HepG2 (cell line): ENCODE results near the gene CDKN2AIP. TPM values are rescaled to one million over a fixed set of nuclear protein-coding genes. Genes with fewer than 3 reads are reported as not detected.
A peak's percentile ranks its signal among the peaks of the same experiment; 100 is the strongest.

Experiments
- ATAC-seq: fragments of 200-7000 bp; cut with Tn5 transposase; 3 replicates; pipeline ENCODE4 v1.9.1; 2020; ENCODE audit warnings: mild to moderate bottlenecking, moderate library complexity
- BruUV-seq: library from RNA; stranded (reverse); fragments of 400-500 nt; replicated peaks from 2 replicates; lab custom pipeline; 2021; lab: Mats Ljungman, UMichigan
- CTCF ChIA-PET: fragments of 300-600 bp; formaldehyde crosslinking; extraction: SDS; loops from one replicate; lab custom pipeline; 2021; ENCODE audit warnings: low total read pairs, inconsistent platforms, low intra/inter-chr PET ratio; lab: Yijun Ruan, JAX
- POLR2A ChIA-PET: fragments of 350-600 bp; sonication (Branson Sonifier 250); formaldehyde crosslinking; loops from one replicate; lab custom pipeline; 2020; ENCODE audit warnings: antibody characterized with exemption, inconsistent platforms; lab: Yijun Ruan, JAX
- DNase-seq: peaks from one replicate; pipeline ENCODE4 v3.0.0-alpha.2; 2015; ENCODE audit warnings: low spot score
- FAIRE-seq: peaks from 3 replicates; lab custom pipeline; 2011; peaks lifted over from hg19 to GRCh38; lab: Jason Lieb, UNC
- H2AFZ ChIP-seq: one replicate; pipeline ENCODE4 v1.6.1; 2011; ENCODE audit warnings: low read length, inconsistent platforms
- H3K27ac ChIP-seq: fragments of 300-600 bp; 3 replicates; pipeline ENCODE4 v1.8.0; 2011; ENCODE audit warnings: mixed run types, mild to moderate bottlenecking, mixed read lengths, low read length, inconsistent platforms; ENCODE audit not compliant: insufficient read depth; ENCODE audit errors: extremely low read length
- H3K27me3 ChIP-seq, 2 experiments: fragments of 200-600 bp in 1 of 2; 2 replicates in 1 of 2; 3 replicates in 1 of 2; pipeline versions ENCODE4 v1.6.0 to v1.8.0; 2011; ENCODE audit warnings: low read length in 2 of 2, mild to moderate bottlenecking in 2 of 2, moderate library complexity in 2 of 2, inconsistent platforms in 1 of 2; ENCODE audit not compliant: insufficient read depth in 2 of 2, control insufficient read depth in 1 of 2
- H3K36me3 ChIP-seq, 2 experiments: fragments of 200-600 bp in 1 of 2; replicated peaks in 1 of 2; 2 replicates in 1 of 2; 3 replicates in 1 of 2; pipeline versions ENCODE4 v1.5.1 to v1.8.0; 2011; ENCODE audit warnings: low read length in 2 of 2, inconsistent platforms in 1 of 2; ENCODE audit not compliant: insufficient read depth in 2 of 2, control insufficient read depth in 1 of 2
- H3K4me1 ChIP-seq: 2 replicates; pipeline ENCODE4 v1.5.1; 2012; ENCODE audit warnings: low read length, inconsistent platforms; ENCODE audit not compliant: insufficient read depth
- H3K4me2 ChIP-seq: 2 replicates; pipeline ENCODE4 v1.6.0; 2011; ENCODE audit warnings: low read depth, low read length, inconsistent platforms
- H3K4me3 ChIP-seq, 3 experiments: fragments of 200-600 bp in 1 of 3; sonication (generic), shearing (Covaris generic) in 1 of 3; replicated peaks in 1 of 3; 2 replicates each; pipeline ENCODE4 v1.5.1; 2011 to 2016; ENCODE audit warnings: low read length in 3 of 3, inconsistent platforms in 2 of 3, low read depth in 2 of 3, mild to moderate bottlenecking in 2 of 3, control low read depth in 1 of 3, mixed read lengths in 1 of 3; ENCODE audit not compliant: insufficient read depth in 1 of 3
- H3K79me2 ChIP-seq: one replicate; pipeline ENCODE4 v1.6.1; 2011; ENCODE audit warnings: low read length, inconsistent platforms; ENCODE audit not compliant: insufficient read depth
- H3K9ac ChIP-seq: 2 replicates; pipeline ENCODE4 v1.6.0; 2011; ENCODE audit warnings: mild to moderate bottlenecking, low read depth, low read length, inconsistent platforms; ENCODE audit not compliant: insufficient read depth
- H3K9me3 ChIP-seq: 2 replicates; pipeline ENCODE4 v1.5.1; 2012; ENCODE audit warnings: mild to moderate bottlenecking, low read length
- H4K20me1 ChIP-seq: 2 replicates; pipeline ENCODE4 v1.6.0; 2011; ENCODE audit warnings: inconsistent platforms, mild to moderate bottlenecking, low read length, moderate library complexity; ENCODE audit not compliant: insufficient read depth
- ELF3 ChIP-seq: IDR thresholded peaks from 2 replicates; pipeline ENCODE4 v1.6.1; 2016; ENCODE audit warnings: missing genetic modification reagents, missing compliant biosample characterization
- HOXA5 ChIP-seq: sonication (generic); formaldehyde crosslinking; IDR thresholded peaks from 2 replicates; pipeline ENCODE4 v1.4.0; 2020; ENCODE audit warnings: missing genetic modification reagents
- MYNN ChIP-seq: sonication (generic); formaldehyde crosslinking; IDR thresholded peaks from 2 replicates; pipeline ENCODE4 v1.4.0; 2020; ENCODE audit warnings: mild to moderate bottlenecking, low read depth, missing genetic modification reagents
- RAD21 ChIP-seq: fragments of 450-650 bp; formaldehyde crosslinking; IDR thresholded peaks from 2 replicates; pipeline ENCODE4 v1.5.0; 2020; ENCODE audit warnings: mild to moderate bottlenecking
- SMAD3 ChIP-seq: sonication (generic); formaldehyde crosslinking; IDR thresholded peaks from 2 replicates; pipeline ENCODE4 v1.4.0; 2020; ENCODE audit warnings: missing genetic modification reagents
- SMC3 ChIP-seq: IDR thresholded peaks from 2 replicates; pipeline ENCODE4 v1.6.1; 2011; ENCODE audit warnings: low read length, improper control_type of control experiment
- STAG1 ChIP-seq: sonication (generic); formaldehyde crosslinking; IDR thresholded peaks from 2 replicates; pipeline ENCODE4 v1.4.0; 2020; ENCODE audit warnings: missing genetic modification reagents
- YEATS2 ChIP-seq: sonication (generic); formaldehyde crosslinking; IDR thresholded peaks from 2 replicates; pipeline ENCODE4 v1.4.0; 2020; ENCODE audit warnings: missing genetic modification reagents, borderline replicate concordance
- WGBS: methylation state at CpG from one replicate; pipeline ENCODE4 v1.1.6; 2017; ENCODE audit warnings: low lambda C conversion rate; 5-methylcytosine and 5-hydroxymethylcytosine counted together
- in situ Hi-C: cut with HindIII; loops from 2 replicates; pipeline ENCODE4 v1.10.0; 2017; ENCODE audit warnings: low pct_unique_long_range_greater_than_20kb; ENCODE audit not compliant: extremely low pct_ligation_motif_present
- intact Hi-C: fragments of 100-400 bp; cut with micrococcal nuclease; formaldehyde crosslinking; loops from one replicate; pipeline ENCODE4 v1.10.0; 2022; ENCODE audit not compliant: unreplicated experiment
- polyA plus RNA-seq, 8 experiments: library from polyadenylated mRNA; depleted of rRNA in 3 of 8; stranded (reverse) in 7 of 8; unstranded in 1 of 8; fragments of >200 nt; fragmentation: Illumina TruSeq in 4 of 8; extraction: Trizol in 4 of 8; gene quantifications; 2 replicates each; pipeline versions ENCODE4 v1.2.1 to v1.2.3, GENCODE V29; 2011 to 2016; ENCODE audit warnings: low read depth in 4 of 8, missing spikeins in 1 of 8, mixed read lengths in 1 of 8; ENCODE audit not compliant: insufficient read depth in 1 of 8
- total RNA-seq, 5 experiments: library from RNA; depleted of rRNA; stranded (reverse); fragments of >200 nt; fragmentation: Illumina TruSeq; extraction: Trizol; gene quantifications; 2 replicates each; pipeline ENCODE4 v1.2.3, GENCODE V29; 2016; ENCODE audit warnings: low read depth in 1 of 5
- TF ChIP-seq, protein P1 (sequence below): sonication (generic); formaldehyde crosslinking; IDR thresholded peaks from 2 replicates; pipeline ENCODE4 v1.5.1; 2020; ENCODE audit warnings: missing genetic modification reagents, mild to moderate bottlenecking, borderline replicate concordance
- TF ChIP-seq, protein P2 (sequence below): sonication (generic); formaldehyde crosslinking; IDR thresholded peaks from 2 replicates; pipeline ENCODE4 v1.5.0; 2020; ENCODE audit warnings: mild to moderate bottlenecking, missing genetic modification reagents, moderate library complexity

The CDKN2AIP gene
- total and polyA plus RNA-seq, 2 of the 13 experiments (the other 11 are each of a cell fraction or from before 2014, with no cell fraction given) = 17.0 to 18.7 TPM

DNA sequence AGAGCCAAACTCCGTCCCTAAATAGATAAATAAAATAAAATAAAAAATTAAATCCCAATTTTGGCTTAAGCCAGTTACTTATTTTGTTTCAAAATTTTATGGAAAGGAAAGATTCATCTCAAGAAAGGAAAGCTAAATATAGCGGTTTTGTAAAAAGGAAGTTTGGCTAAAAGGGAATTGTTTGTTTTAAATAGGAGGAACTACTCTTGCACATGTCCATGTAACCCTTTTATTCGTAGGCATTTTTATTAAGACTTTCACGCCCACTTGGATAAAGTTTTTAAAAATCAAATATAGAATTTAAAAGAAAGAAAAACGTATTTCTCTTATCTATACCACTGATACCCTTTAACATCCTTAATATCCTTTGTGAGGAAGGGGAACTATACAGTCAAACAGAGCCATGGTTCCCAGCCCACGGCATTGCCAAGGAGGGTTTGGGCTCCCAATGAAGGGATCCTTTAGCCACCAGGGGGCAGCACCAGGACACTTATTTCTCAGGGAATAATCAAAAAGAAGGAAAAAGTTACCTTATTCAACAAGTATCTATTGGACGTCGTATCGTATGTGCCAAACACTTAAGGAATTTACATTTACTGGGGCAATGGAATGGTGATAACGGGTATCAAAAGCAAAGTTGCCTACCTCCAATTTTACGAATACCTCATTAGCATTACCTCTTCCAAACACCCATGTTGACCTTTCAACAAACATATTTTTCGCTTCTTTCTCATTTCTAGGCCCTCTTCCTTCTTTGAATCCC, 27.7 kb downstream of the CDKN2AIP start:
- H4K20me1 ChIP-seq = no peaks in the 10 kb centered on the region
- CTCF ChIA-PET = interaction anchor here (1.9 to 2.4 kb wide), 2 partner anchors 128 to 131 kb away, joined by 9 to 10 read pairs; no protein-coding TSS in a partner anchor
- DNase-seq = peak; percentile 50
- no peaks in the 10 kb centered on the region for H3K36me3 ChIP-seq
- no peak overlapping the region for H3K9ac ChIP-seq
- ATAC-seq = peak; percentile 89
- TF ChIP-seq SMC3 (peak; percentile 84), ELF3 (CRISPR knock-in tag) (peak; percentile 33; the same call in 1 of the 2 replicates), SMAD3 (0 out of 2 replicates have a peak, but pooled peaks have one; percentile 34), RAD21 (CRISPR knock-in tag) (peak; percentile 75), YEATS2 (CRISPR knock-in tag) (no peak), STAG1 (CRISPR knock-in tag) (peak; percentile 90), HOXA5 (CRISPR knock-in tag) (0 out of 2 replicates have a peak, but pooled peaks have one; percentile 29), MYNN (CRISPR knock-in tag) (no peak)
- TF ChIP-seq, protein P1, sequence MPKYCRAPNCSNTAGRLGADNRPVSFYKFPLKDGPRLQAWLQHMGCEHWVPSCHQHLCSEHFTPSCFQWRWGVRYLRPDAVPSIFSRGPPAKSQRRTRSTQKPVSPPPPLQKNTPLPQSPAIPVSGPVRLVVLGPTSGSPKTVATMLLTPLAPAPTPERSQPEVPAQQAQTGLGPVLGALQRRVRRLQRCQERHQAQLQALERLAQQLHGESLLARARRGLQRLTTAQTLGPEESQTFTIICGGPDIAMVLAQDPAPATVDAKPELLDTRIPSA (CRISPR knock-in tag) = no peak
- TF ChIP-seq, protein P2, sequence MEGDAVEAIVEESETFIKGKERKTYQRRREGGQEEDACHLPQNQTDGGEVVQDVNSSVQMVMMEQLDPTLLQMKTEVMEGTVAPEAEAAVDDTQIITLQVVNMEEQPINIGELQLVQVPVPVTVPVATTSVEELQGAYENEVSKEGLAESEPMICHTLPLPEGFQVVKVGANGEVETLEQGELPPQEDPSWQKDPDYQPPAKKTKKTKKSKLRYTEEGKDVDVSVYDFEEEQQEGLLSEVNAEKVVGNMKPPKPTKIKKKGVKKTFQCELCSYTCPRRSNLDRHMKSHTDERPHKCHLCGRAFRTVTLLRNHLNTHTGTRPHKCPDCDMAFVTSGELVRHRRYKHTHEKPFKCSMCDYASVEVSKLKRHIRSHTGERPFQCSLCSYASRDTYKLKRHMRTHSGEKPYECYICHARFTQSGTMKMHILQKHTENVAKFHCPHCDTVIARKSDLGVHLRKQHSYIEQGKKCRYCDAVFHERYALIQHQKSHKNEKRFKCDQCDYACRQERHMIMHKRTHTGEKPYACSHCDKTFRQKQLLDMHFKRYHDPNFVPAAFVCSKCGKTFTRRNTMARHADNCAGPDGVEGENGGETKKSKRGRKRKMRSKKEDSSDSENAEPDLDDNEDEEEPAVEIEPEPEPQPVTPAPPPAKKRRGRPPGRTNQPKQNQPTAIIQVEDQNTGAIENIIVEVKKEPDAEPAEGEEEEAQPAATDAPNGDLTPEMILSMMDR (CRISPR knock-in tag) = peak; percentile 84
- intact Hi-C loops (loop anchor here (1.0 to 5.0 kb wide), 6 partner anchors 128 to 690 kb away; no protein-coding TSS in a partner anchor), in situ Hi-C loops (loop anchor here (5.0 kb wide), 1 partner anchor 130 kb away; no protein-coding TSS in a partner anchor)
- POLR2A ChIA-PET = no interaction called here
- BruUV-seq = no TSS peak
- peaks cover 24% of the 10 kb centered on the region for H3K4me1 ChIP-seq
- no peak overlapping the region for H3K27ac ChIP-seq
- H3K4me3 ChIP-seq = no peak overlapping the region
- WGBS = 28% methylated on average over 12 of the region's 12 CpGs
- peak; percentile 68 for FAIRE-seq
- H3K79me2 ChIP-seq = no peaks in the 10 kb centered on the region
- H3K9me3 ChIP-seq = no peaks in the 10 kb centered on the region
- H3K27me3 ChIP-seq = no peaks in the 10 kb centered on the region
- no peak overlapping the region for H3K4me2 ChIP-seq
- H2AFZ ChIP-seq = no peak overlapping the region
